ENCODE data around the gene PTPRJ. TPM values are rescaled to one million over a fixed set of nuclear protein-coding genes. Genes with fewer than 3 reads are reported as not detected.

Gene PTPRJ
- total RNA-seq, 1 experiment from 2014 or later: 12.1 TPM

DNA sequence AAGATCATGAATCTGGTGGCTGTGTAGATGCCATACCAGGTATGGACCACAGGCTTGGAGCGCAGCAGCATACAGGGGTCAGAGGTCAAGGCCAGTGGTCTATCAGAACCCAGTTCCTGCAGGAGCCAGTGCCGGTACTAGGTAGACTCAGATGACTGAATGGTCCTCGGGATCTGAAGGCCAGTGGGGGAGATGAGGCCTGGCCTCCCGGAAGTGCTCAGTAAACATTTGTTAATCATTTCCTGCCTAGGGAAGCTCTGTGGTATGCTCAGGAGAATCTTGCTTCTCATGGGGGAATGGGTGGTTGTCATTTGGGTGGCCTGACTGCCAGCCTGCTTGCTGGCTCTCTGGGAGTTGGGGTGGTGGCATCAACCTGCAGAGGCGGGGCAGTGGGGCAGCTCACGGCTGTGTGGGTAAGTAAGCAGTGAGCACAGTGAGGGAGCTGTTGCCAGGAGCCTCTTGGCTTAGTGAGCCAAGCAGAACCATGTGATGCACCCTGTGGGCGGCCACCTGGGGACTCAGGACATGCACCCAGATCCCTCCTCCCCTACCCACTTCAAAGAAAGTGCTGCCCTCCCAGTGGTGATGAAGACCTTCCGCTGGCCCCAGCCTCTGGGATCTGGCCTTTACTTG, 33.0 kb downstream of the PTPRJ start:
- POLR2A ChIA-PET (ENCODE audit: low non-redundant PET): no interaction called here

GRCh38 chr11:48014917-48015316, 34.6 kb downstream of the PTPRJ start:
- H3K36me3 ChIP-seq (ENCODE audit: insufficient read depth, low read length, poor library complexity, severe bottlenecking): no peaks in the 10 kb centered on the region
- no peak overlapping the region for H3K4me3 ChIP-seq (ENCODE audit: low read depth, low read length, poor library complexity, severe bottlenecking)
- H3K27me3 ChIP-seq (replicated peaks; ENCODE audit: insufficient read depth, low read depth, low read length, poor library complexity): no peaks in the 10 kb centered on the region
- H3K4me1 ChIP-seq (ENCODE audit: insufficient read depth, low read length, poor library complexity, severe bottlenecking): peaks cover 21% of the 10 kb centered on the region
- TF ChIP-seq, protein P1, sequence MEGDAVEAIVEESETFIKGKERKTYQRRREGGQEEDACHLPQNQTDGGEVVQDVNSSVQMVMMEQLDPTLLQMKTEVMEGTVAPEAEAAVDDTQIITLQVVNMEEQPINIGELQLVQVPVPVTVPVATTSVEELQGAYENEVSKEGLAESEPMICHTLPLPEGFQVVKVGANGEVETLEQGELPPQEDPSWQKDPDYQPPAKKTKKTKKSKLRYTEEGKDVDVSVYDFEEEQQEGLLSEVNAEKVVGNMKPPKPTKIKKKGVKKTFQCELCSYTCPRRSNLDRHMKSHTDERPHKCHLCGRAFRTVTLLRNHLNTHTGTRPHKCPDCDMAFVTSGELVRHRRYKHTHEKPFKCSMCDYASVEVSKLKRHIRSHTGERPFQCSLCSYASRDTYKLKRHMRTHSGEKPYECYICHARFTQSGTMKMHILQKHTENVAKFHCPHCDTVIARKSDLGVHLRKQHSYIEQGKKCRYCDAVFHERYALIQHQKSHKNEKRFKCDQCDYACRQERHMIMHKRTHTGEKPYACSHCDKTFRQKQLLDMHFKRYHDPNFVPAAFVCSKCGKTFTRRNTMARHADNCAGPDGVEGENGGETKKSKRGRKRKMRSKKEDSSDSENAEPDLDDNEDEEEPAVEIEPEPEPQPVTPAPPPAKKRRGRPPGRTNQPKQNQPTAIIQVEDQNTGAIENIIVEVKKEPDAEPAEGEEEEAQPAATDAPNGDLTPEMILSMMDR (conservative IDR thresholded peaks at IDR 0.05; ENCODE audit: low read depth, low read length): no peak
- TF ChIP-seq EZH2 (IDR thresholded peaks at IDR 0.05; ENCODE audit: borderline replicate concordance, low read depth, low read length, poor library complexity, severe bottlenecking): no peak
- DNase-seq (ENCODE audit: low spot score): no peak
- H3K27ac ChIP-seq (ENCODE audit: low read depth, low read length, poor library complexity, severe bottlenecking): no peak overlapping the region
- BruUV-seq (replicated peaks): no TSS peak
- no peaks in the 10 kb centered on the region for H3K9me3 ChIP-seq (ENCODE audit: low read depth, low read length, poor library complexity, severe bottlenecking)
- ChIA-PET POLR2A (ENCODE audit: low non-redundant PET) (no interaction called here), CTCF (no interaction called here)
- intact Hi-C loops (cut with micrococcal nuclease; ENCODE audit: unreplicated experiment): no loop called here

More for the DNA sequence above, 33.0 kb downstream of the PTPRJ start:
- Histone ChIP-seq H3K36me3 (ENCODE audit: insufficient read depth, low read length, poor library complexity, severe bottlenecking) (no peaks in the 10 kb centered on the region), H3K4me3 (ENCODE audit: low read depth, low read length, poor library complexity, severe bottlenecking) (no peak overlapping the region), H3K9me3 (ENCODE audit: low read depth, low read length, poor library complexity, severe bottlenecking) (no peaks in the 10 kb centered on the region), H3K4me1 (ENCODE audit: insufficient read depth, low read length, poor library complexity, severe bottlenecking) (peaks cover 16% of the 10 kb centered on the region), H3K27me3 (replicated peaks; ENCODE audit: insufficient read depth, low read depth, low read length, poor library complexity) (no peaks in the 10 kb centered on the region), H3K27ac (ENCODE audit: low read depth, low read length, poor library complexity, severe bottlenecking) (no peak overlapping the region)
- DNase-seq (ENCODE audit: low spot score): no peak
- TF ChIP-seq, protein P1 (conservative IDR thresholded peaks at IDR 0.05; ENCODE audit: low read depth, low read length): no peak
- no peak for TF ChIP-seq EZH2 (IDR thresholded peaks at IDR 0.05; ENCODE audit: borderline replicate concordance, low read depth, low read length, poor library complexity, severe bottlenecking)
- BruUV-seq (replicated peaks): no TSS peak
- CTCF ChIA-PET: no interaction called here
- intact Hi-C loops (cut with micrococcal nuclease; ENCODE audit: unreplicated experiment): no loop called here

DNA sequence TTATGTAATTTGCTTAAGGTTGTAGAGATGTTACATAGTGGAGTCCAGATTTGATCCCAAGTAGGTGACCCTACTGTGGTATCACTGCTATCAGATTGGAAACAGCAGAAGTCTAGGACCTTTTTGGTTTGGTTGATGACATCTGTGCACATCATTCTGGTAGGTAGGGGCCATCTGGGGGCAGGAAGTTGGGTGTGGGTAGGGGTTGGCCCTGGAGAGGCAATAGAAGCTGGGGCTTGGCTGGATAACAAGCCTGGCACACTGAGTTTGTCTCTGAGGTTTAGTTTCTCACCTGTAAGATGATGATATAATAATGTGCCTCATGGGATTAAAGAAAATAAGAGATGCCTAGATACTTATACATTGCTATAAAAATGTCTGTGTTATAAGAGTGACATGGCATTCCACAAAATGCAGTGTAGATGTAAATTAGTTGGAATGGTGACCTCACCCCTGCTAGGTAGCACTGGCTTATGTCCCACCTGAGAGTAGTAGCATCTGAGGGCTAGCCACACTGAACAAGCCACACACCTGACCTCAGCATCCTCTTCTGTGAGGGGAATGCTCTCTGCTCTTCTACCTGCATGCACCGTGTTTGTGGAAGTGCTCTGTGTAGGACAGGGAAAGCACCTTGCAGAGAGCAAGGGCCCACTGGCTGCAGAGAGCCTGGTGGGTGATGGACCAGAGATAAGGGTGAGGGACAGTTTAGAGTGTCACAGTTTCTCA, 36.9 kb downstream of the PTPRJ start:
- Histone ChIP-seq H3K9me3 (ENCODE audit: low read depth, low read length, poor library complexity, severe bottlenecking) (no peaks in the 10 kb centered on the region), H3K27ac (ENCODE audit: low read depth, low read length, poor library complexity, severe bottlenecking) (no peak overlapping the region), H3K4me1 (ENCODE audit: insufficient read depth, low read length, poor library complexity, severe bottlenecking) (peaks cover 21% of the 10 kb centered on the region), H3K27me3 (replicated peaks; ENCODE audit: insufficient read depth, low read depth, low read length, poor library complexity) (no peaks in the 10 kb centered on the region), H3K36me3 (ENCODE audit: insufficient read depth, low read length, poor library complexity, severe bottlenecking) (no peaks in the 10 kb centered on the region), H3K4me3 (ENCODE audit: low read depth, low read length, poor library complexity, severe bottlenecking) (no peak overlapping the region)
- POLR2A ChIA-PET (ENCODE audit: low non-redundant PET): interaction anchor here (0.6 kb wide), 1 partner anchor 12 kb away, joined by 3 read pairs; no protein-coding TSS in a partner anchor
- CTCF ChIA-PET: interaction anchor here (0.5 kb wide), 1 partner anchor 53 kb away, joined by 3 read pairs; no protein-coding TSS in a partner anchor
- no peak for DNase-seq (ENCODE audit: low spot score)
- TF ChIP-seq, protein P1 (conservative IDR thresholded peaks at IDR 0.05; ENCODE audit: low read depth, low read length): no peak
- TF ChIP-seq EZH2 (IDR thresholded peaks at IDR 0.05; ENCODE audit: borderline replicate concordance, low read depth, low read length, poor library complexity, severe bottlenecking): no peak
- intact Hi-C loops (cut with micrococcal nuclease; ENCODE audit: unreplicated experiment): no loop called here
- BruUV-seq (replicated peaks): no TSS peak

Measured in A673 (cell line).